AG20443 (cell line): ENCODE data around the gene MYH4.

ENCODE experiments used
- DNase-seq: peaks from one replicate; pipeline ENCODE4 v3.0.0; 2012; ENCODE audit warnings: low spot score, mixed read lengths

MYH4 gene

GRCh38 chr17:10421900-10422542, 47.3 kb downstream of the MYH4 start, which contains the start of gene MYH8:
MYH8 (minus strand) TSS chr17:10421950; CDS start chr17:10420227, 1,723 bp downstream.
- no peak for DNase-seq

- DNase-seq = no peak
These were observed 48.1 kb downstream of the MYH4 start for GRCh38 chr17:10421211-10421610.

GRCh38 chr17:10420811-10421210, 48.5 kb downstream of the MYH4 start:
- DNase-seq = no peak

GRCh38 chr17:10417431-10417830, 51.9 kb downstream of the MYH4 start:
- DNase-seq = no peak

GRCh38 chr17:10415161-10415560, 54.2 kb downstream of the MYH4 start:
- no peak for DNase-seq

DNA sequence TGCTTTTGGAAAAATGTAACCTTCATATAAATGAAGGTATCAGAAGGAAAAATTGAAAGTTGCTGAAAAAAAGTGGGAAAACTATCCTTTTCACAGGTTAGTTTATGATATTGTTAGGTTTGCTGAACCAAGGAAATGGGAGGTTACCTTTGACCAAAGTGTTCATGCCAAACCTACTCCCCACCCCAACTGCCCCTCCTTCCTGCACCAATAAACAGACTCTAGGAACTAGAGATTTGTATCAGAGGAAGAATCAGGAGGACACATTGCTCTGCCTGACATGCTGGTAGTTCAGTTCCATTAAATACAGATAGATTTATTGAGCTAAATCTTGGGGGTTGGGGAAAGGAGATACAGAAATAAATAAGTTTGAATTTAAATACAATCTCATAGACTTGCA, 65.8 kb downstream of the MYH4 start:
- DNase-seq = no peak

GRCh38 chr17:10398352-10398751, 71.0 kb downstream of the MYH4 start:
- DNase-seq = no peak

DNA sequence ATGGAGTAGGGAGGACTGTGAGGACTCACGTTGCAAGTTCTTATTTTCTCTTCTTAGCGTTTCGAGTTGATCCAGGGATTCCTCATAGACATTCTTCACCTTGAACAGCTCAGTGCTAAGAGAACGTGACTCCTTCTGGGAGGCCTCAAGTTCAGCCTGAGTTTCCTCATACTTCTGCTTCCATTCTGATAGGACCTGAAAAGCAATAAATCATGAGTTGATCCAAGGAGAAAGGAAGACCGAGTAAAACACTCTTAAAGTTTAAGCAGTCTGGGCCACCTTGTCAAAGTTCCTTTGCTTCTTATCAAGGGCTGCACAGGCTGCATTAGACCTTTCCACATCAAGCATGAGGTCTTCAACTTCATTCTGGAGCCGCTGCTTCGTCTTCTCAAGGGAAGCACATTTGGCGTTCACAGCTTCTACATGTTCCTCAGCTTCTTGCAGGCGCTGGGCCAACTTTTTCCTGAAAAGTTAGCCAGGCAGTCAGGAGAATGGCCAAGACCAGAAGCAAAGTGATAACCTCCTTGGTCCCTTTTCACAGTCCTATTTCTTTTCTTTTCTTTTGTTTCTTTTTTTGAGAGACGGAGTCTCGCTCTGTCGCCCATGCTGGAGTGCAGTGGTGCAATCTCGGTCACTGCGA, 72.7 kb downstream of the MYH4 start:
- no peak for DNase-seq

DNA sequence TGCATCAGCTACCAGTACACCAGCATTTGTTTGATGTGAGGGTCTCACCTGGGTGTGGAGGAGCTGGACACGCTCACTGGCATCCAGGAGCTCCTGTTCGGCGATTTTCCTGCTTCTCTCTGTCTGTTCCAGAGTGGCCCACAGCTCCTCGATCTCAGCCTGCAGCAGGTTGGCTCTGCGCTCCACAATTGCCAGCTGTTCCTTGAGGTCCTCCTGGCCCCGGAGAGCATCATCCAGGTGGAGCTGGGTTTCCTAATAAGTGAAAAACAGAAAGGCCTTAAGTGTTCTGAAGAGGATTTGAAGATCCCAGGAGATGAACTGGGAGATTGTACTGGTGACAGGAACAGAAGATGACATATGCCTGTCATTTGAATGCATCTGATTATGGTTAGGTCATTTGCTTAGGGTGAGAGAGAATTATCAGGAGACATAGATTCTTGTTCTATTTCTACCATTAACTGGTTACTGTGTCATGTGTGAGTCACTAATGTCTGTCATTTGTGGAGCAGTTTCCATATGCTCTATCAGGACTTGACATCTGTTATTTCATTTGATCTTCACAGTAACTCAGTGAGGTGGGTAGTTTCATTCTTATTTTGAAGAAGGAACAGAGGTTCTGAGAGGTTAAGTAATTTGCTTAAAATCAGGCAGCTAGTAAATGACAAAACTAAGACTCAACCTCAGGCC, 75.0 kb downstream of the MYH4 start:
- no peak for DNase-seq
